Naive thymus-derived CD4-positive, alpha-beta T cell (primary cell): ENCODE measurements around the gene EXOSC1. TPM values are rescaled to one million over a fixed set of nuclear protein-coding genes. Genes with fewer than 3 reads are reported as not detected.

Experiments
- ATAC-seq: fragments of 150-1000 bp; cut with Tn5 transposase; 2 replicates; pipeline ENCODE4 v1.10.0; 2021; ENCODE audit warnings: mild to moderate bottlenecking, moderate library complexity
- CTCF ChIA-PET: fragments of 350-600 bp; sonication (Branson Sonifier 250); formaldehyde crosslinking; loops from one replicate; lab custom pipeline; 2021; ENCODE audit warnings: antibody characterized with exemption; lab: Charles Lee
- POLR2A ChIA-PET: fragments of 350-600 bp; sonication (Branson Sonifier 250); formaldehyde crosslinking; loops from one replicate; lab custom pipeline; 2021; ENCODE audit warnings: antibody characterized with exemption, inconsistent platforms; lab: Charles Lee
- DNase-seq, 9 donors: peaks; one replicate each; pipeline versions ENCODE4 v3.0.0 to v3.0.0-alpha.2; 2020 to 2022; ENCODE audit warnings: mixed read lengths in 1 of 9
- H3K27ac ChIP-seq: one replicate; pipeline ENCODE4 v1.7.0; 2013; ENCODE audit warnings: mild to moderate bottlenecking, low read depth, low read length, moderate library complexity
- H3K27me3 ChIP-seq, 2 donors: one replicate each; pipeline ENCODE4 v1.7.0; 2013; ENCODE audit warnings: low read length in 2 of 2, mild to moderate bottlenecking in 2 of 2, moderate library complexity in 2 of 2; ENCODE audit not compliant: control insufficient read depth in 2 of 2, insufficient read depth in 2 of 2
- H3K36me3 ChIP-seq, 3 experiments: 1 replicate in 2 of 3; 2 replicates in 1 of 3; pipeline ENCODE4 v1.7.0; 2013; ENCODE audit warnings: low read length in 3 of 3, mild to moderate bottlenecking in 3 of 3, moderate library complexity in 1 of 3; ENCODE audit not compliant: insufficient read depth in 3 of 3, control insufficient read depth in 2 of 3
- H3K4me1 ChIP-seq, 2 donors: one replicate each; pipeline ENCODE4 v1.7.0; 2013; ENCODE audit warnings: low read length in 2 of 2, mild to moderate bottlenecking in 2 of 2, moderate library complexity in 1 of 2; ENCODE audit not compliant: control insufficient read depth in 2 of 2, insufficient read depth in 2 of 2
- H3K4me3 ChIP-seq: 2 replicates; pipeline ENCODE4 v1.7.0; 2013; ENCODE audit warnings: mild to moderate bottlenecking, low read length
- H3K9me3 ChIP-seq, 3 experiments: 1 replicate in 2 of 3; 2 replicates in 1 of 3; pipeline ENCODE4 v1.7.0; 2013; ENCODE audit warnings: low read length in 3 of 3; ENCODE audit not compliant: control insufficient read depth in 2 of 3
- H3K27ac Mint-ChIP-seq, 9 donors: one replicate each; pipeline ENCODE4 v1.8.0; 2020 to 2022; ENCODE audit warnings: mixed read lengths in 9 of 9, mild to moderate bottlenecking in 8 of 9, moderate library complexity in 5 of 9, inconsistent platforms in 2 of 9
- H3K27me3 Mint-ChIP-seq, 5 donors: one replicate each; pipeline ENCODE4 v1.8.0; 2021 to 2022; ENCODE audit warnings: mixed read lengths in 5 of 5, mild to moderate bottlenecking in 1 of 5
- H3K36me3 Mint-ChIP-seq, 5 donors: one replicate each; pipeline ENCODE4 v1.8.0; 2020 to 2022; ENCODE audit warnings: mixed read lengths in 5 of 5, mild to moderate bottlenecking in 3 of 5, inconsistent platforms in 1 of 5
- H3K4me1 Mint-ChIP-seq, 7 donors: one replicate each; pipeline ENCODE4 v1.8.0; 2020 to 2022; ENCODE audit warnings: mixed read lengths in 7 of 7, mild to moderate bottlenecking in 3 of 7, inconsistent platforms in 1 of 7
- H3K4me3 Mint-ChIP-seq, 10 donors: one replicate each; pipeline ENCODE4 v1.8.0; 2020 to 2022; ENCODE audit warnings: mild to moderate bottlenecking in 10 of 10, mixed read lengths in 10 of 10, moderate library complexity in 6 of 10, inconsistent platforms in 2 of 10
- H3K9me3 Mint-ChIP-seq, 11 donors: one replicate each; pipeline ENCODE4 v1.8.0; 2020 to 2022; ENCODE audit warnings: mixed read lengths in 11 of 11, mild to moderate bottlenecking in 4 of 11, inconsistent platforms in 1 of 11, moderate library complexity in 1 of 11
- intact Hi-C, 2 donors: fragments of 100-400 bp; cut with micrococcal nuclease; formaldehyde crosslinking; loops; one replicate each; pipeline ENCODE4 v1.15.1; 2023
- polyA plus RNA-seq, 2 donors: library from polyadenylated mRNA; unstranded; fragments of 300-500 nt; fragmentation: Illumina TruSeq; gene quantifications; one replicate each; pipeline ENCODE4 v1.2.3, GENCODE V29; 2021
- total RNA-seq, 6 experiments: library from RNA in 5 of 6; stranded (reverse) in 5 of 6; gene quantifications; 1 replicate in 5 of 6; 2 replicates in 1 of 6; pipeline ENCODE4 v1.2.3 and lab custom pipeline; 2021 to 2026

Gene EXOSC1
- total and polyA plus RNA-seq, 7 experiments from 2014 or later = 32.6 to 80.3 (median 58.3) TPM

DNA sequence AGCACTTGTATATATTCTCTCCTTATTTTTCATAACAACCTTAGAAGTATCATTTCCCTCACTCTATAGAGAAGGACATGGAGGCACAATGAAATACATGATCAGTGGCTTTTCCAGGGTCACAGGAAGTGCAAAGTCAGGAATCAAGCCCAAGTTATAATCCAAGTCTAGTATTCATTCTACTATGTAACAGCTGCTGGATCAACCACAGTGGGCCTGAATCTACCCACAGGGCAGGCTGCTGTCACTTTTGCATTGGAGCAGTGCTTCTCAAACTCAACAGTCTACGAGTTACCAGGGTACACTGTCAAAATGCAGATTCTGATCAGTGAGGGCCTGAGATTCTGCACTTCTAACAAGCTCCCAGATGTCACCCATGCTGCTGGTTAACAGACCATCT lies 18.4 kb upstream of the EXOSC1 start:
- H3K27me3 Mint-ChIP-seq = no peaks in the 10 kb centered on the region
- H3K9me3 ChIP-seq = no peaks in the 10 kb centered on the region
- DNase-seq (no peak), ATAC-seq (no peak)
- ChIA-PET POLR2A (no interaction called here), CTCF (interaction anchor here (0.7 to 7.3 kb wide), 5 partner anchors 10 to 260 kb away, joined by 3 to 64 read pairs (median 5); no protein-coding TSS in a partner anchor)
- peaks cover 10 to 29% (median 20%) of the 10 kb centered on the region in 5 donors for H3K36me3 Mint-ChIP-seq
- no peak overlapping the region for H3K4me3 ChIP-seq
- H3K27me3 ChIP-seq = no peaks in the 10 kb centered on the region
- intact Hi-C loops = loop anchor here in 1 of 2 donors (5.0 kb wide), 1 partner anchor 33 kb away; the partner anchor contains the start of genes MMS19 and UBTD1
- no peaks in the 10 kb centered on the region for H3K4me1 ChIP-seq
- peak overlapping the region in 6 of 9 donors; percentile 24 to 67 (median 49) for H3K27ac Mint-ChIP-seq
- H3K4me1 Mint-ChIP-seq = peaks cover 0 to 3% (median 0%) of the 10 kb centered on the region in 7 donors
- no peak overlapping the region for H3K27ac ChIP-seq
- H3K9me3 Mint-ChIP-seq = no peaks in the 10 kb centered on the region
- peaks cover 23 to 99% (median 31%) of the 10 kb centered on the region in 3 experiments for H3K36me3 ChIP-seq
- no peak overlapping the region for H3K4me3 Mint-ChIP-seq

DNA sequence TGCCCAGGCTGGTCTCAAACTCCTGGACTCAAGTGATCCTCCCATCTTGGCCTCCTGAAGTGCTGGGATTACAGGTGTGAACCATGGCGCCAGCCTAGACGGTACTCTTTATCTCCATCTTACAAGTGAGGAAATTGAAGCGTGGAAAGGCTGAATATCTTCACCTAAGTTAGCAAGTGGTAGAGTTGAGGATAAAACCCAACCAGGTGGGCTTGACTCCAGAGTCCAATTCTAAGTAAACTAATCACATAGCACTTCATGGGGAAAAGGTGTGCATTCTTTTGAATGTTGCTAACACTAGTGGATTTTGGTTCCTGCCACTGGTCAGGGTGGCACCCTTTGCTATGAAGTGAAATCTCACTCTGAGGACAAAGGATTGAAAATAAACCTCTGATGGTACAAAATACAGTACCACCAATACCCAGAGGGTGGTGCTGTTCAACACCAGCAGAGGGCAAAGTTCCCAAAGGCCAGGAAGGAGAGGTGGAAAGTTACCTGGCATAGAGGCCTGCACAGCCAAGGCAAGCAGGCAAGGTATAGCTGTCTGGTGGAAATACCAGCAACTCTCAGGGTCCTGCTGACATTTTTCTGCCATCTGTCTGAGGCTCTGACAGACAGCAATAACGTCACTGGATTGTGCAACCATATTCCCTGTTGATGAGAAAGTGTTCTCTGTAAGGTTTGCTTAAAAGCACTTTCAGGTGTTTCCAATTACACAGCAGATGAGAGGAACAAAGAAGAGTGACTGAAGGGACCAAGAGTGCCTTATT lies 17.7 kb upstream of the EXOSC1 start:
- H3K4me3 Mint-ChIP-seq = no peak overlapping the region
- peak overlapping the region in 7 of 9 donors; percentile 24 to 76 (median 50) for H3K27ac Mint-ChIP-seq
- H3K27me3 Mint-ChIP-seq = no peaks in the 10 kb centered on the region

DNA sequence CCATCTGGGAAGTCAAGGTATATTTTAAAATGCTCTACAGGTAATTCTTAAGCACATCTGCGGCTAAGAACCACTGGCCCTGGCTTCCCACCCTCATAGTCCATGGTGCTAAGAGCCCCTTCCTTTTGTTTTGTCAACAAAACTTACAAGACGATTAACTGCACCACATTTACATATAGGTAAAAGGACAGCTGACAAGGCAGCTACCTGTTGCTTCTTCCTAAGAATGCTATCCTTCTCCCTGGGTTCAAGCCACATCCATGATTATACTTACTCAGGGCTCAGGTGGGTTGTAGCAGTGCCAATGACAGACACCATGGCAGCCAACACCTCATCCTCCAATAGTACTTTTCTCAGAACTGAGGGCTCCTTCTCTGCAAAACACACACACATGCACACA lies 16.5 kb upstream of the EXOSC1 start:
- no peaks in the 10 kb centered on the region for H3K9me3 ChIP-seq
- no peaks in the 10 kb centered on the region for H3K4me1 ChIP-seq
- intact Hi-C loops = loop anchor here in 1 of 2 donors (5.0 kb wide), 1 partner anchor 35 kb away; the partner anchor contains the start of genes MMS19 and UBTD1
- Mint-ChIP-seq H3K36me3 (peaks cover 22 to 38% (median 32%) of the 10 kb centered on the region in 5 donors), H3K4me1 (peaks cover 0 to 3% (median 0%) of the 10 kb centered on the region in 7 donors), H3K27ac (peak overlapping the region in 3 of 9 donors; percentile 28 to 82 (median 67)), H3K27me3 (no peaks in the 10 kb centered on the region), H3K4me3 (no peak overlapping the region), H3K9me3 (no peaks in the 10 kb centered on the region)
- peaks cover 25 to 96% (median 28%) of the 10 kb centered on the region in 3 experiments for H3K36me3 ChIP-seq
- no peak overlapping the region for H3K27ac ChIP-seq
- POLR2A ChIA-PET = no interaction called here
- CTCF ChIA-PET = interaction anchor here (0.9 to 7.3 kb wide), 3 partner anchors 17 to 92 kb away, joined by 3 to 64 read pairs (median 4); no protein-coding TSS in a partner anchor
- no peak for DNase-seq
- ATAC-seq = no peak
- no peaks in the 10 kb centered on the region for H3K27me3 ChIP-seq
- H3K4me3 ChIP-seq = no peak overlapping the region

More for the DNA sequence above, 17.7 kb upstream of the EXOSC1 start:
- POLR2A ChIA-PET = no interaction called here
- Mint-ChIP-seq H3K36me3 (peaks cover 14 to 31% (median 27%) of the 10 kb centered on the region in 5 donors), H3K9me3 (no peaks in the 10 kb centered on the region), H3K4me1 (peaks cover 0 to 3% (median 0%) of the 10 kb centered on the region in 7 donors)
- Histone ChIP-seq H3K4me3 (no peak overlapping the region), H3K4me1 (no peaks in the 10 kb centered on the region), H3K27me3 (no peaks in the 10 kb centered on the region), H3K27ac (no peak overlapping the region), H3K9me3 (no peaks in the 10 kb centered on the region), H3K36me3 (peaks cover 25 to 99% (median 34%) of the 10 kb centered on the region in 3 experiments)
- CTCF ChIA-PET = interaction anchor here (0.6 to 7.3 kb wide), 6 partner anchors 10 to 480 kb away, joined by 3 to 64 read pairs (median 4); no protein-coding TSS in a partner anchor
- ATAC-seq (peak; percentile 82), DNase-seq (peak in 7 of 9 donors; percentile 31 to 55 (median 46))
- intact Hi-C loops = loop anchor here (1.0 to 5.0 kb wide), 4 partner anchors 34 to 90 kb away; partner anchors contain the start of genes MMS19 (in 2 of the 2) and UBTD1 (in 2 of the 2)

DNA sequence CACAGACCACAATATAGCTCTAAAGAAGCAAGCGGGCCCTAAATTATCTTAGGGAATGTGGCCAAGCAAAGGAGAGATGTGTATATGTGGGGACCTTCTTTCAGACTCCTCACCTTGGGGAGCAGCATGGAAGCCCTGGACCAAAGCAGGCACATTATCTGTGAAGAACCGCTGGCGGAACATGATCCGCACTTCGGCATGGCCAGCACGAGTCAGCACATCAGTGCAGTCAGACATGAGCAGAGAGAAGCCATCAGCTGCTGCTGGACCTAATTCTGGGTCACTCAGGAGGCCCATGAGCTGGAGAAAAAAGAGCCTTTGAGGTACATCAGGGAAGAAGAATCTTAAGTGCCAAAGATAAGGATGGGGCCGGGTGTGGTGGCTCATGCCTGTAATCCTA lies 14.1 kb upstream of the EXOSC1 start:
- Histone ChIP-seq H3K27ac (no peak overlapping the region), H3K36me3 (peaks cover 22 to 90% (median 25%) of the 10 kb centered on the region in 3 experiments), H3K9me3 (no peaks in the 10 kb centered on the region), H3K4me3 (no peak overlapping the region), H3K27me3 (no peaks in the 10 kb centered on the region), H3K4me1 (no peaks in the 10 kb centered on the region)
- intact Hi-C loops = loop anchor here in 1 of 2 donors (5.0 kb wide), 1 partner anchor 37 kb away; the partner anchor contains the start of genes MMS19 and UBTD1
- Mint-ChIP-seq H3K36me3 (peaks cover 18 to 51% (median 28%) of the 10 kb centered on the region in 5 donors), H3K27me3 (no peaks in the 10 kb centered on the region), H3K27ac (peak overlapping the region in 5 of 9 donors; percentile 12 to 67 (median 61)), H3K9me3 (no peaks in the 10 kb centered on the region), H3K4me3 (no peak overlapping the region), H3K4me1 (peaks cover 0 to 5% (median 0%) of the 10 kb centered on the region in 7 donors)
- ChIA-PET CTCF (interaction anchor here (0.8 to 1.0 kb wide), 3 partner anchors 20 to 300 kb away, joined by 3 to 5 read pairs (median 3); no protein-coding TSS in a partner anchor), POLR2A (interaction anchor here (0.6 kb wide), 1 partner anchor 18 kb away, joined by 3 read pairs; no protein-coding TSS in a partner anchor)
- DNase-seq = no peak
- ATAC-seq = no peak

DNA sequence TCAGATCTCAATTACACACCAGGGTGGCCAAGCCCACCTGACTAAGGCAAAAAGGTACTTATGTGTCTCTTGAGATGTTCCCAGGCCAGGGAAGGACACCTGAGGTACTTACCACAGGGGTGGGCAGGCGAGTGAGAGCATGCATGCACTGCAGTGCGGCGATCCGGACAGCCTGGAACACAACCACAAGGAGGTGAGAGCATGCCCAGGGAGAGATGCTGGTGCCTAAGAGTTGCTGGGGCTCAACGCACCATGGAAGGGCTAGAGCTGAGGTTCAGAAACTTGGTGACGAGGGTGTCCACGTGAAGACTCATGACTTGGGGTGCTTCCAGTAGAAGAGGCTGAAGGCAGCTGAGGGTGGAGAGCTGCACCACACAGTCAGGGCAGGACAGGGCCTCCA lies 13.3 kb upstream of the EXOSC1 start:
- intact Hi-C loops = no loop called here
- peaks cover 0 to 14% (median 5%) of the 10 kb centered on the region in 7 donors for H3K4me1 Mint-ChIP-seq
- H3K9me3 Mint-ChIP-seq = no peaks in the 10 kb centered on the region
- H3K27ac Mint-ChIP-seq = peak overlapping the region in 5 of 9 donors; percentile 4 to 65 (median 42)
- peaks cover 18 to 51% (median 26%) of the 10 kb centered on the region in 5 donors for H3K36me3 Mint-ChIP-seq
- H3K4me1 ChIP-seq = peaks cover 0 to 1% of the 10 kb centered on the region in 2 donors
- no peak for DNase-seq
- no peak overlapping the region for H3K4me3 Mint-ChIP-seq
- ChIA-PET CTCF (interaction anchor here (0.9 kb wide), 1 partner anchor 51 kb away, joined by 3 read pairs; no protein-coding TSS in a partner anchor), POLR2A (no interaction called here)
- ATAC-seq = no peak
- no peaks in the 10 kb centered on the region for H3K9me3 ChIP-seq
- no peak overlapping the region for H3K4me3 ChIP-seq
- H3K27me3 ChIP-seq = no peaks in the 10 kb centered on the region
- H3K27ac ChIP-seq = no peak overlapping the region
- H3K27me3 Mint-ChIP-seq = no peaks in the 10 kb centered on the region
- peaks cover 23 to 85% (median 25%) of the 10 kb centered on the region in 3 experiments for H3K36me3 ChIP-seq

DNA sequence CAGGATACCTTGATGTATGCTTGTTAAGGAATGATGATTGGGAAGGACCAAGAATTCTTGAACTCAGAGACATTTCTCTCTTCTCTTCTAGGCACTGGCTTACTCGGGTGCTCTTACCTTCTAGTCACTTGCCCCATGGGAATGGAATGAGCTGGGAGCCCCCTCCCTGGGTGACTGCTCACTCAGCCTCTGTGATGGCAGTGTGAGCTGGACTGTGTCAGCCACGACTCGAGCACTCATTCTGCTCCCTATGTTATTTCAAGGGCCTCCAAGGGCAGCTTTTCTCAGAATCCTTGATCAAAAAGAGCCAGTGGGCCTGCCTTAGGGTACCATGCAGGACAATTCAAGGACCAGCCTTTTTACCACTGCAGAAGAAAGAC lies 10.9 kb upstream of the EXOSC1 start:
- Histone ChIP-seq H3K27ac (no peak overlapping the region), H3K4me1 (peaks cover 0 to 6% of the 10 kb centered on the region in 2 donors), H3K27me3 (no peaks in the 10 kb centered on the region), H3K36me3 (peaks cover 19 to 80% (median 27%) of the 10 kb centered on the region in 3 experiments), H3K4me3 (no peak overlapping the region), H3K9me3 (no peaks in the 10 kb centered on the region)
- peaks cover 13 to 54% (median 17%) of the 10 kb centered on the region in 5 donors for H3K36me3 Mint-ChIP-seq
- peaks cover 0 to 2% (median 0%) of the 10 kb centered on the region in 11 donors for H3K9me3 Mint-ChIP-seq
- ATAC-seq (no peak), DNase-seq (no peak)
- intact Hi-C loops = no loop called here
- CTCF ChIA-PET = interaction anchor here (1.0 kb wide), 1 partner anchor 11 kb away, joined by 4 read pairs; no protein-coding TSS in a partner anchor
- peak overlapping the region in 7 of 9 donors; percentile 36 to 98 (median 45) for H3K27ac Mint-ChIP-seq
- H3K27me3 Mint-ChIP-seq = no peaks in the 10 kb centered on the region
- H3K4me3 Mint-ChIP-seq = no peak overlapping the region
- POLR2A ChIA-PET = no interaction called here
- peaks cover 7 to 24% (median 17%) of the 10 kb centered on the region in 7 donors for H3K4me1 Mint-ChIP-seq
